Right lobe of liver (tissue), 4 donors: Measurements from ENCODE around the gene MIB1.
A peak's percentile ranks its signal among the peaks of the same experiment; 100 is the strongest.

Source experiments
- POLR2A ChIP-seq: fragments of 450-650 bp; IDR thresholded peaks from one replicate; pipeline ENCODE4 v1.6.1; 2017; ENCODE audit warnings: antibody characterized with exemption, mild to moderate bottlenecking
- TF ChIP-seq, protein P1 (sequence below), 4 donors: fragments of 200-600 bp in 3 of 4; fragments of 450-650 bp in 1 of 4; IDR thresholded peaks; one replicate each; pipeline versions ENCODE4 v1.5.1 to v1.8.0; 2016 to 2022; ENCODE audit warnings: antibody characterized with exemption in 4 of 4, mild to moderate bottlenecking in 2 of 4
- donor health status: DM: no; HTN: no; CAD: no.
- donor health status: DM: no; HTN: no; CAD: no.
- donor health status: DM: no; HTN: yes; CAD: no.

DNA sequence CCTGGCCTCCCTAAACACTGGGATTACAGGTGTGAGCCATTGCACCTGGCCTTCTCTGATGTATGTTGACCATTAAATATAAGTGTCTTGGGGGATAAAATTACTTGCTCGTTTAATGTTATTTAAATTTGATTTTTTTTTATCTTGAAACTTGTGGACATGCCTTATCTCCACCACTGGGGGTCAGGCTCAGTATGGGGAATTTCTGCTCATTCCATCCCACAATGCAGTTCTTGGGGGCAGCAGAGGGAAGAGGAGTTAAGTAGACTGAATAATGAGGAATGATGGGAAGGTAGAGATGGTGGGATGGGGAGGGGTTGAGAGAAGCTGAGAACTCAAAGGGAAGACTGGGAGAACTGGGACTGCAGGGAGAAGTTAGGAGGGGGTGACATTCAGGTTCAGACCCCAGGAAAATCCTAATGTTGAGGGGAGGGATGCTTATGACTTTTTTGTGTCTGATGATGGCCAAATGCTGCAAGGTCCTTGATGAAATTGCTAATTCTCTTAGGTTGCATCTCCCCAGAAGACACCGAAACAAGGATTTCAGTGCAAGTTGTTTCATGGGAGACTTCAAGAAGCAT lies 174.2 kb downstream of the MIB1 start:
- TF ChIP-seq, protein P1, sequence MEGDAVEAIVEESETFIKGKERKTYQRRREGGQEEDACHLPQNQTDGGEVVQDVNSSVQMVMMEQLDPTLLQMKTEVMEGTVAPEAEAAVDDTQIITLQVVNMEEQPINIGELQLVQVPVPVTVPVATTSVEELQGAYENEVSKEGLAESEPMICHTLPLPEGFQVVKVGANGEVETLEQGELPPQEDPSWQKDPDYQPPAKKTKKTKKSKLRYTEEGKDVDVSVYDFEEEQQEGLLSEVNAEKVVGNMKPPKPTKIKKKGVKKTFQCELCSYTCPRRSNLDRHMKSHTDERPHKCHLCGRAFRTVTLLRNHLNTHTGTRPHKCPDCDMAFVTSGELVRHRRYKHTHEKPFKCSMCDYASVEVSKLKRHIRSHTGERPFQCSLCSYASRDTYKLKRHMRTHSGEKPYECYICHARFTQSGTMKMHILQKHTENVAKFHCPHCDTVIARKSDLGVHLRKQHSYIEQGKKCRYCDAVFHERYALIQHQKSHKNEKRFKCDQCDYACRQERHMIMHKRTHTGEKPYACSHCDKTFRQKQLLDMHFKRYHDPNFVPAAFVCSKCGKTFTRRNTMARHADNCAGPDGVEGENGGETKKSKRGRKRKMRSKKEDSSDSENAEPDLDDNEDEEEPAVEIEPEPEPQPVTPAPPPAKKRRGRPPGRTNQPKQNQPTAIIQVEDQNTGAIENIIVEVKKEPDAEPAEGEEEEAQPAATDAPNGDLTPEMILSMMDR (IDR thresholded peaks at IDR 0.05) = peak; percentile 53 to 64 (median 60)
- no peak for TF ChIP-seq POLR2A
